ENCODE results near the gene KRT26. TPM values are rescaled to one million over a fixed set of nuclear protein-coding genes. Genes with fewer than 3 reads are reported as not detected.

KRT26 gene
- total RNA-seq, 4 donors from 2014 or later = 9.2 TPM; not detected in 3

GRCh38 chr17:40800381-40800780 is 28.4 kb upstream of the KRT26 start:
- intact Hi-C loops (cut with DNase I; ENCODE audit: low total_unique reads) = loop anchor here (10.0 kb wide), 2 partner anchors 104 to 744 kb away; no protein-coding TSS in a partner anchor
- no peak for DNase-seq (ENCODE audit: low spot score in 2 of 2)
- TF ChIP-seq CTCF (IDR thresholded peaks at IDR 0.05) (no peak), POLR2A (IDR thresholded peaks at IDR 0.05) (no peak)
- H3K4me3 ChIP-seq (ENCODE audit: low read depth, poor library complexity, severe bottlenecking) = no peak overlapping the region
- WGBS, 2 donors = 70 to 76% methylated on average over 1 of the region's 1 CpG

GRCh38 chr17:40799859-40800258 is 27.9 kb upstream of the KRT26 start, which contains the start of gene KRT28:
TSS of gene KRT28 (minus strand) at chr17:40799959. CDS start at chr17:40799893, 66 bp downstream.
- intact Hi-C loops (cut with DNase I; ENCODE audit: low total_unique reads) = loop anchor here (10.0 kb wide), 2 partner anchors 105 to 745 kb away; no protein-coding TSS in a partner anchor
- WGBS, 2 donors = 72 to 76% methylated on average over 3 of the region's 3 CpGs
- DNase-seq (ENCODE audit: low spot score in 2 of 2) = no peak
- no peak within 1 kb of the TSS for H3K4me3 ChIP-seq (ENCODE audit: low read depth, poor library complexity, severe bottlenecking)
- no peak for TF ChIP-seq CTCF (IDR thresholded peaks at IDR 0.05)
- no peak for TF ChIP-seq POLR2A (IDR thresholded peaks at IDR 0.05)

DNA sequence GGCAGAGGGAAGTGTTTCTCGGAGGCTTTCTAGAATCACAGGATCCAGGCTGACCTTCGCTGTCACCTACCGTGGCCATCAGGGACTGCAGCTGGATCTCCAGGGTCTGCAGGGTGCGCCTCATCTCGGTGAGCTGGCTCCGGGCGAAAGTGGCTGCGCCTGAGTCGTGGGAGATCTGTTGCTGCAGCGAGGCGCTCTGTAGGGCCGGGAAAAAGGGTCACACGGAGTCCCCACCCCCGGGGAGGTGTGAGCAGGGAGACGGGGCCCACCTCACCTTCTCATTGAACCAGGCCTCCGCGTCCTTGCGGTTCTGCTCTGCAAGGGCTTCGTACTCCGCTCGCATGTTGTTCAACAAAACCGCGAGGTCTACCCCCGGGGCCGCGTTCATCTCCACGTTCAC is 24.8 kb upstream of the KRT26 start:
- 84 to 90% methylated on average over 18 to 27 of the region's 27 CpGs for WGBS, 2 donors
- intact Hi-C loops (cut with DNase I; ENCODE audit: low total_unique reads) = no loop called here
- no peak for DNase-seq (ENCODE audit: low spot score in 2 of 2)
- TF ChIP-seq CTCF (IDR thresholded peaks at IDR 0.05) (no peak), POLR2A (IDR thresholded peaks at IDR 0.05) (no peak)
- H3K4me3 ChIP-seq (ENCODE audit: low read depth, poor library complexity, severe bottlenecking) = no peak overlapping the region

GRCh38 chr17:40795019-40795667 is 23.1 kb upstream of the KRT26 start:
- intact Hi-C loops (cut with DNase I; ENCODE audit: low total_unique reads) = no loop called here
- DNase-seq (ENCODE audit: low spot score in 2 of 2) = no peak
- no peak overlapping the region for H3K4me3 ChIP-seq (ENCODE audit: low read depth, poor library complexity, severe bottlenecking)
- TF ChIP-seq POLR2A (IDR thresholded peaks at IDR 0.05) (no peak), CTCF (IDR thresholded peaks at IDR 0.05) (no peak)
- WGBS, 2 donors = 72 to 76% methylated on average over 10 of the region's 10 CpGs

- 86% methylated on average over 2 of the region's 2 CpGs for WGBS, 2 donors
- intact Hi-C loops (cut with DNase I; ENCODE audit: low total_unique reads) = no loop called here
- TF ChIP-seq CTCF (IDR thresholded peaks at IDR 0.05) (no peak), POLR2A (IDR thresholded peaks at IDR 0.05) (no peak)
- DNase-seq (ENCODE audit: low spot score in 2 of 2) = no peak
- no peak overlapping the region for H3K4me3 ChIP-seq (ENCODE audit: low read depth, poor library complexity, severe bottlenecking)
These were observed 22.5 kb upstream of the KRT26 start for GRCh38 chr17:40794466-40794865.

DNA sequence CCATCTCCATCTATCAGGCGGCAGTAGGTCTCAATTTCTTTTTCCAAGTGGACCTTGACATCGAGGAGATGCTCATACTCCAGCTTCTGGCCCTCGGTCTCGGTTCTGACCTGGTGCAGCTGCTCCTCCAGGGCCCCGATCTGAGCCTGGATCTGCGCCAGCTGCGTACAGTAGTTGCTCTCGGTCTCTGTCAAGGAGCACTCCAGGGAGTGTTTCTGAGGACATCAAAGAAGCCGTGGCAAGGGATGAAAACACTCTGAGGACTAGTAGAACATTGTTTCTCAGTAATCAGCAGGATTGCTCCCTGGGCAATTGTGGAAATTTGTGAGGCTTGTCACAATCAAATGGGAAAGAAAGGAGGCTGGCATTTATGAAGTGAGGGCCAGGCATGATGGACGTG is 21.8 kb upstream of the KRT26 start:
- TF ChIP-seq CTCF (IDR thresholded peaks at IDR 0.05) (no peak), POLR2A (IDR thresholded peaks at IDR 0.05) (no peak)
- no peak overlapping the region for H3K4me3 ChIP-seq (ENCODE audit: low read depth, poor library complexity, severe bottlenecking)
- WGBS, 2 donors = 67 to 70% methylated on average over 10 of the region's 10 CpGs
- intact Hi-C loops (cut with DNase I; ENCODE audit: low total_unique reads) = no loop called here
- DNase-seq (ENCODE audit: low spot score in 2 of 2) = no peak

Data from lower leg skin (tissue), 4 donors.